GM12878 (cell line): ENCODE data around the gene PPP1R13B. TPM values are rescaled to one million over a fixed set of nuclear protein-coding genes. Genes with fewer than 3 reads are reported as not detected.

ENCODE experiments used
- ATAC-seq: fragments of 200-7000 bp; cut with Tn5 transposase; 3 replicates; pipeline ENCODE4 v1.9.1; 2020; ENCODE audit warnings: mild to moderate bottlenecking, moderate library complexity
- BruUV-seq: library from RNA; stranded (reverse); fragments of 400-500 nt; replicated peaks from 2 replicates; lab custom pipeline; 2021; lab: Mats Ljungman, UMichigan
- CTCF ChIA-PET: fragments of 300-600 bp; sonication (Branson Sonifier 250); formaldehyde crosslinking; extraction: SDS; loops from one replicate; lab custom pipeline; 2021; ENCODE audit warnings: inconsistent platforms; lab: Yijun Ruan, JAX
- POLR2A ChIA-PET: fragments of 350-600 bp; formaldehyde crosslinking; extraction: SDS; loops from one replicate; lab custom pipeline; 2021; ENCODE audit warnings: inconsistent platforms; lab: Charles Lee
- RAD21 ChIA-PET: fragments of 300-600 bp; sonication (Branson Sonifier 250); formaldehyde crosslinking; loops from one replicate; lab custom pipeline; 2023; ENCODE audit warnings: antibody characterized with exemption; ENCODE audit not compliant: unreplicated experiment; lab: Charles Lee
- SMC1A ChIA-PET: fragments of 300-600 bp; sonication (Branson Sonifier 250); formaldehyde crosslinking; loops from one replicate; lab custom pipeline; 2023; ENCODE audit not compliant: unreplicated experiment, uncharacterized antibody; lab: Charles Lee
- DNase-seq: peaks from one replicate; pipeline ENCODE4 v3.0.0-alpha.2; 2011; ENCODE audit warnings: low read depth, low spot score
- FAIRE-seq: peaks from 3 replicates; lab custom pipeline; 2011; peaks lifted over from hg19 to GRCh38; lab: Jason Lieb, UNC
- H2AFZ ChIP-seq: 2 replicates; pipeline ENCODE4 v1.6.0; 2011; ENCODE audit warnings: low read depth, low read length, control low read depth; ENCODE audit not compliant: control insufficient read depth
- H3K27ac ChIP-seq: 2 replicates; pipeline ENCODE4 v1.5.1; 2011; ENCODE audit warnings: control low read depth; ENCODE audit not compliant: control insufficient read depth, insufficient read depth
- H3K27me3 ChIP-seq, 2 experiments: replicated peaks in 1 of 2; 2 replicates each; pipeline versions ENCODE4 v1.6.0 to v1.6.1; 2011; ENCODE audit warnings: low read length in 1 of 2; ENCODE audit not compliant: control insufficient read depth in 2 of 2, insufficient read depth in 2 of 2
- H3K36me3 ChIP-seq, 2 experiments: 2 replicates each; pipeline ENCODE4 v1.5.1; 2011; ENCODE audit warnings: low read length in 1 of 2; ENCODE audit not compliant: control insufficient read depth in 2 of 2, insufficient read depth in 2 of 2
- H3K4me1 ChIP-seq: 2 replicates; pipeline ENCODE4 v1.6.1; 2011; ENCODE audit warnings: mild to moderate bottlenecking, low read length, moderate library complexity, mixed read lengths; ENCODE audit not compliant: control insufficient read depth, insufficient read depth
- H3K4me2 ChIP-seq: 2 replicates; pipeline ENCODE4 v1.6.0; 2011; ENCODE audit warnings: control low read depth; ENCODE audit not compliant: control insufficient read depth, insufficient read depth
- H3K4me3 ChIP-seq: fragments of 200-600 bp; sonication (generic); 2 replicates; pipeline ENCODE4 v1.5.1; 2016
- H3K79me2 ChIP-seq: 2 replicates; pipeline ENCODE4 v1.6.0; 2011; ENCODE audit warnings: low read length; ENCODE audit not compliant: control insufficient read depth, insufficient read depth
- H3K9ac ChIP-seq: 2 replicates; pipeline ENCODE4 v1.8.0; 2011; ENCODE audit warnings: low read length, control low read depth, mixed read lengths; ENCODE audit not compliant: control insufficient read depth, insufficient read depth
- H3K9me3 ChIP-seq: replicated peaks from 3 replicates; pipeline ENCODE4 v1.5.1; 2011; ENCODE audit warnings: mild to moderate bottlenecking, low read length; ENCODE audit not compliant: control insufficient read depth, insufficient read depth
- H4K20me1 ChIP-seq: 2 replicates; pipeline ENCODE4 v1.6.0; 2011; ENCODE audit not compliant: control insufficient read depth, insufficient read depth
- NFIC ChIP-seq: IDR thresholded peaks from 2 replicates; pipeline ENCODE4 v1.6.1; 2012; ENCODE audit warnings: low read depth, mild to moderate bottlenecking, inconsistent platforms, low read length, moderate library complexity
- NKRF ChIP-seq: fragments of 450-650 bp; conservative IDR thresholded peaks from 2 replicates; pipeline ENCODE4 v1.6.1; 2017; ENCODE audit warnings: mild to moderate bottlenecking, moderate library complexity
- NR2C1 ChIP-seq: fragments of 450-650 bp; IDR thresholded peaks from 2 replicates; pipeline ENCODE4 v1.6.1; 2017; ENCODE audit warnings: antibody characterized with exemption, mild to moderate bottlenecking, moderate library complexity
- RELA ChIP-seq: fragments of 450-650 bp; IDR thresholded peaks from 2 replicates; pipeline ENCODE4 v1.8.0; 2014; ENCODE audit warnings: borderline replicate concordance; ENCODE audit not compliant: partially characterized antibody
- SREBF1 ChIP-seq: IDR thresholded peaks from 2 replicates; pipeline ENCODE4 v1.6.1; 2012; ENCODE audit warnings: mild to moderate bottlenecking, low read length
- YBX1 ChIP-seq: fragments of 450-650 bp; IDR thresholded peaks from 2 replicates; pipeline ENCODE4 v1.6.1; 2016; ENCODE audit warnings: antibody characterized with exemption
- ZBTB33 ChIP-seq: fragments of 450-650 bp; IDR thresholded peaks from 2 replicates; pipeline ENCODE4 v1.6.1; 2017; ENCODE audit warnings: mild to moderate bottlenecking
- ZSCAN29 ChIP-seq: fragments of 450-650 bp; IDR thresholded peaks from 2 replicates; pipeline ENCODE4 v1.6.1; 2017; ENCODE audit warnings: mild to moderate bottlenecking, moderate library complexity
- ZZZ3 ChIP-seq: IDR thresholded peaks from 2 replicates; pipeline ENCODE4 v1.6.1; 2011; ENCODE audit warnings: low read depth; ENCODE audit not compliant: control insufficient read depth, insufficient read length
- WGBS: methylation state at CpG from one replicate; pipeline ENCODE4 v1.1.6; 2016; ENCODE audit warnings: low lambda C conversion rate; ENCODE audit not compliant: insufficient replicate concordance, insufficient coverage; ENCODE audit errors: missing lambda C conversion rate; 5-methylcytosine and 5-hydroxymethylcytosine counted together
- in situ Hi-C: fragments of 300-500 bp; cut with MboI; formaldehyde crosslinking; loops from 9 replicates; pipeline ENCODE4 v1.14.3; 2018; ENCODE audit warnings: mixed read lengths
- intact Hi-C: fragments of 100-400 bp; cut with micrococcal nuclease; formaldehyde crosslinking; loops from one replicate; pipeline ENCODE4 v1.14.2; 2022; ENCODE audit not compliant: unreplicated experiment
- polyA plus RNA-seq, 11 experiments: library from polyadenylated mRNA; depleted of rRNA in 4 of 11; unstranded in 6 of 11; stranded (reverse) in 5 of 11; fragments of >200 nt; fragmentation: Nextera tagmentation in 4 of 11; fragmentation: Illumina TruSeq in 1 of 11; extraction: Ambion mirVana in 4 of 11; extraction: Trizol in 1 of 11; gene quantifications; 1 replicate in 1 of 11; 2 replicates in 10 of 11; pipeline versions ENCODE4 v1.2.1 to v1.2.3, GENCODE V29; 2011 to 2016; ENCODE audit warnings: inconsistent platforms in 2 of 11, missing spikeins in 2 of 11, low read depth in 1 of 11
- total RNA-seq, 4 experiments: library from RNA; depleted of rRNA in 3 of 4; stranded (reverse); fragments of >200 nt in 3 of 4; fragmentation: Illumina TruSeq in 1 of 4; extraction: Trizol in 1 of 4; gene quantifications; 2 replicates each; pipeline versions ENCODE4 v1.2.1 to v1.2.3, GENCODE V29; 2013 to 2021

Gene PPP1R13B
- total and polyA plus RNA-seq, 10 of the 15 experiments (the other 5 are each of a cell fraction or from before 2014, with no cell fraction given) = 0.16 to 8.1 (median 3.2) TPM

- no peak for TF ChIP-seq NFIC
- TF ChIP-seq NR2C1 = no peak
- TF ChIP-seq NKRF = no peak
- no peak for TF ChIP-seq ZBTB33
- TF ChIP-seq YBX1 = no peak
- no peak for TF ChIP-seq ZZZ3
- TF ChIP-seq RELA = no peak
- TF ChIP-seq SREBF1 = no peak
- no peak for TF ChIP-seq ZSCAN29
- TSS peak; percentile 27 for BruUV-seq
- Histone ChIP-seq H3K36me3 (peaks cover 3 to 13% of the 10 kb centered on the region in 2 experiments; a peak in 3 of 4 replicates), H3K4me1 (no peaks in the 10 kb centered on the region), H2AFZ (no peak overlapping the region), H3K27ac (no peak overlapping the region), H3K79me2 (no peaks in the 10 kb centered on the region), H3K9me3 (no peaks in the 10 kb centered on the region), H3K27me3 (no peaks in the 10 kb centered on the region), H4K20me1 (no peaks in the 10 kb centered on the region), H3K9ac (no peak overlapping the region), H3K4me3 (no peak overlapping the region), H3K4me2 (no peak overlapping the region)
- ChIA-PET POLR2A (no interaction called here), SMC1A (no interaction called here), CTCF (no interaction called here), RAD21 (no interaction called here)
- 91% methylated on average over 22 of the region's 24 CpGs for WGBS
- ATAC-seq = no peak
- FAIRE-seq = no peak
- no peak for DNase-seq
- in situ Hi-C loops = no loop called here
- intact Hi-C loops = no loop called here
Observed at GRCh38 chr14:103729496-103730448, 117.6 kb downstream of the PPP1R13B start.
